Measurements from ENCODE around the gene HOXB8.

DNA sequence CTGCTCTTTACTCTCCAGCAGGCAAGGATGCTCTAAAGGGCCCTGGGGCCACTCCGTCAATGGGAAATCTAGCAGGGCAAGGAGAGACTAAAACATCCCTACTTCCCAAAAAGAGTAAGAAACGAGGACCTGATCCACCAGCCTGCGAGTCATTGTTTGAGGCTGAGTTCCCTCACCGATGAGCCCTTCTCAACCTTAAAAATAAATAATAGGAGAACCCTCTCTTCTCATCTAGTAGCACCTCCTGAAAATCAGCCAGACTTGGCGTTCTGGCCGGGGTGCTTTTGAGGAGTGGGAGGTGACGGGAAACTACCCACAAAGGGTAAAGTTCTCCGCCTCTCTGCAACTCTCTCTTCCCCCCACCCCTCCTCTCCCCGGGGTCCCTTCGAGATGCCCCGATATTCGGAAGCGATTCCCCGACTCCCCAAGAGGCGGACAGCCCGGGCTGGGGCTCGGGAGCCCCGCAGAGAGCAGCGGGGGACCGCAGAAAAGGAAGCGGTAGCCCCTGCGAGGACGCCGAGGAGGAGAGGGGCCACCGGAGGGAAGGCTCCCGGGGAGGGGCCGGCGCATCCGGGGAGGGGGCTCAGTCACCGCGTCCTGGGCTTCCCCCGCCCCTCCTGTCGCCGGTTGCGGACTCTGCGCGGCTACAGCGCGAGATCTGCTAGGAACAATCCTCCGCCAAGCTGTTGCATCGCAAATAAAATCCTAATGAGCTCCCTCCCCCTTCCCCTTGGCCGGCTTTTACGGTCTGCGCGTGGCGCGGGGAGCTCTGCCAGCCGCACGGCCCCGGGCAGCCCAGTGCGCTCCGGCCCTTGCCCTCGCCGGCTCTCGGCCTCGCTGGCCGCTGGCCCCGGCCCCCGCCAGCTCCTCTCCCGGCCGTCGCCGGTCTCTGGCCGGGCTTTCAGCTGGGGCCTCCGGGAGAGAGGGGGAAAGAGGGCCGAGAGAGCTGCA is 9.7 kb upstream of the HOXB8 start:
- TF ChIP-seq, protein P1, sequence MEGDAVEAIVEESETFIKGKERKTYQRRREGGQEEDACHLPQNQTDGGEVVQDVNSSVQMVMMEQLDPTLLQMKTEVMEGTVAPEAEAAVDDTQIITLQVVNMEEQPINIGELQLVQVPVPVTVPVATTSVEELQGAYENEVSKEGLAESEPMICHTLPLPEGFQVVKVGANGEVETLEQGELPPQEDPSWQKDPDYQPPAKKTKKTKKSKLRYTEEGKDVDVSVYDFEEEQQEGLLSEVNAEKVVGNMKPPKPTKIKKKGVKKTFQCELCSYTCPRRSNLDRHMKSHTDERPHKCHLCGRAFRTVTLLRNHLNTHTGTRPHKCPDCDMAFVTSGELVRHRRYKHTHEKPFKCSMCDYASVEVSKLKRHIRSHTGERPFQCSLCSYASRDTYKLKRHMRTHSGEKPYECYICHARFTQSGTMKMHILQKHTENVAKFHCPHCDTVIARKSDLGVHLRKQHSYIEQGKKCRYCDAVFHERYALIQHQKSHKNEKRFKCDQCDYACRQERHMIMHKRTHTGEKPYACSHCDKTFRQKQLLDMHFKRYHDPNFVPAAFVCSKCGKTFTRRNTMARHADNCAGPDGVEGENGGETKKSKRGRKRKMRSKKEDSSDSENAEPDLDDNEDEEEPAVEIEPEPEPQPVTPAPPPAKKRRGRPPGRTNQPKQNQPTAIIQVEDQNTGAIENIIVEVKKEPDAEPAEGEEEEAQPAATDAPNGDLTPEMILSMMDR (IDR thresholded peaks at IDR 0.05; ENCODE audit: extremely low read depth in 1 of 2, insufficient read depth in 1 of 2, low read depth in 1 of 2, low read length in 2 of 2): no peak
- TF ChIP-seq POLR2AphosphoS5 (IDR thresholded peaks at IDR 0.05; ENCODE audit: insufficient read depth, low read depth, low read length): no peak
- TF ChIP-seq POLR2A (IDR thresholded peaks at IDR 0.05; ENCODE audit: low read depth, low read length): no peak
- TF ChIP-seq EZH2 (IDR thresholded peaks at IDR 0.05; ENCODE audit: borderline replicate concordance, low read depth, low read length, severe bottlenecking): peak; percentile 73
